Pancreas (tissue), 10 donors: ENCODE measurements around the gene ZDHHC22. TPM values are rescaled to one million over a fixed set of nuclear protein-coding genes. Genes with fewer than 3 reads are reported as not detected.

Experiments
- ATAC-seq, 4 donors: fragments of 200-7000 bp; cut with Tn5 transposase; one replicate each; pipeline versions ENCODE4 v1.8.0 to v1.9.1; 2020; ENCODE audit warnings: mild to moderate bottlenecking in 4 of 4, moderate library complexity in 4 of 4
- DNase-seq, 6 donors: peaks; one replicate each; pipeline ENCODE4 v3.0.0-alpha.2; 2020
- FAIRE-seq: peaks from 2 replicates; lab custom pipeline; 2012; peaks lifted over from hg19 to GRCh38; lab: Jason Lieb, UNC
- H3K27ac ChIP-seq, 4 donors: fragments of 200-600 bp; sonication (generic); 1 replicate in 3 of 4; 2 replicates in 1 of 4; pipeline versions ENCODE4 v1.5.0 to v1.8.0; 2020
- H3K27me3 ChIP-seq, 4 donors: fragments of 200-600 bp; one replicate each; pipeline ENCODE4 v1.8.0; 2021
- H3K36me3 ChIP-seq, 3 donors: fragments of 200-600 bp; sonication (generic) in 1 of 3; one replicate each; pipeline versions ENCODE4 v1.5.0 to v1.8.0; 2020 to 2021
- H3K4me1 ChIP-seq, 3 donors: fragments of 200-600 bp; one replicate each; pipeline ENCODE4 v1.8.0; 2021
- H3K4me3 ChIP-seq, 4 donors: fragments of 200-600 bp; sonication (generic) in 2 of 4; one replicate each; pipeline versions ENCODE4 v1.5.0 to v1.8.0; 2020 to 2021
- H3K9me3 ChIP-seq, 4 donors: fragments of 200-600 bp; one replicate each; pipeline ENCODE4 v1.8.0; 2021
- WGBS, 2 donors: extraction: QIAGEN DNeasy Blood & Tissue Kit; methylation state at CpG; one replicate each; pipeline ENCODE4 v1.1.7; 2013; 5-methylcytosine and 5-hydroxymethylcytosine counted together
- intact Hi-C, 3 donors: fragments of 100-400 bp; cut with DNase I; formaldehyde crosslinking; loops; one replicate each; pipeline versions ENCODE4 v1.11.1 to v1.14.2; 2022
- polyA plus RNA-seq, 2 donors: library from polyadenylated mRNA; stranded (reverse); fragments of 200-250 nt; gene quantifications; one replicate each; pipeline ENCODE4 v1.2.3, GENCODE V29; 2013
- total RNA-seq, 6 donors: library from RNA; stranded (reverse); fragmentation: NEBNext Ultra II Directional in 4 of 6; extraction: Animal tissue kit (Norgen Biotek cat#: 25700) in 4 of 6; gene quantifications; one replicate each; pipeline versions ENCODE4 v1.2.1 to v1.2.4, GENCODE V29; 2021 to 2023
- TF ChIP-seq, protein P1 (sequence below), 4 donors: fragments of 200-600 bp; sonication (generic) in 3 of 4; IDR thresholded peaks; one replicate each; pipeline versions ENCODE4 v1.5.0 to v1.8.0; 2021; ENCODE audit warnings: antibody characterized with exemption in 4 of 4
- donor health status: healthy with polysubstance abuse.
- donor health status: DM: no; HTN: no; CAD: no; lungs with moderate emphysema.
- donor health status: DM: no; HTN: no; CAD: no.
- donor health status: control.
- donor health status: control.
- donor health status: Bipolar disorder and iron deficiency.
- donor health status: DM: yes; HTN: yes; CAD: no.
- donor health status: DM: no; HTN: no; CAD: no.
- donor health status: DM: no; HTN: no; CAD: no.
- donor health status: DM: yes; HTN: yes; CAD: no.

ZDHHC22 gene
- total and polyA plus RNA-seq, 8 donors, result 0.04 to 0.19 (median 0.04) TPM; not detected in 5

DNA sequence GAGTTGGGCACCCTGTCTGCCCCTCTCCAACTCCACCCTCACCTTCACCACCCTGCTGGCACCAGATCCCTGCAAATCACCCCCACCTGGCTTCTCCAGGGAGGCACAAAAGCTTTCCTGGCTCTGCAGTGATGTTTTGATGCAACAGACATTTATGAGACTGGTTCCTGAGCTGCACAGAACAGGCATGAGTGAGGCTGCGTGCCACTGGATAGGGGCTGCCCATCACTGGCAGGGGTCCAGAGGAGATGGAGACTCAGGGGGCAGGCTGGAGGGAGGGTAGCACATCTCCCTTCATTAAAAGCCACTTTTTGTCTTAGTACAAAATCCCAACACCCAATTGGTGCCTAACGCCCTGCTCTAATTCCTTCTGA is 17.3 kb upstream of the ZDHHC22 start:
- no peaks in the 10 kb centered on the region for H3K9me3 ChIP-seq
- no peaks in the 10 kb centered on the region for H3K27me3 ChIP-seq
- no peaks in the 10 kb centered on the region for H3K36me3 ChIP-seq
- H3K4me1 ChIP-seq, result no peaks in the 10 kb centered on the region
- H3K4me3 ChIP-seq, result no peak overlapping the region
- no peak overlapping the region for H3K27ac ChIP-seq
- FAIRE-seq (no peak), DNase-seq (no peak), ATAC-seq (no peak)
- WGBS, 2 donors, result 50 to 61% methylated on average over 2 of the region's 2 CpGs
- TF ChIP-seq, protein P1, sequence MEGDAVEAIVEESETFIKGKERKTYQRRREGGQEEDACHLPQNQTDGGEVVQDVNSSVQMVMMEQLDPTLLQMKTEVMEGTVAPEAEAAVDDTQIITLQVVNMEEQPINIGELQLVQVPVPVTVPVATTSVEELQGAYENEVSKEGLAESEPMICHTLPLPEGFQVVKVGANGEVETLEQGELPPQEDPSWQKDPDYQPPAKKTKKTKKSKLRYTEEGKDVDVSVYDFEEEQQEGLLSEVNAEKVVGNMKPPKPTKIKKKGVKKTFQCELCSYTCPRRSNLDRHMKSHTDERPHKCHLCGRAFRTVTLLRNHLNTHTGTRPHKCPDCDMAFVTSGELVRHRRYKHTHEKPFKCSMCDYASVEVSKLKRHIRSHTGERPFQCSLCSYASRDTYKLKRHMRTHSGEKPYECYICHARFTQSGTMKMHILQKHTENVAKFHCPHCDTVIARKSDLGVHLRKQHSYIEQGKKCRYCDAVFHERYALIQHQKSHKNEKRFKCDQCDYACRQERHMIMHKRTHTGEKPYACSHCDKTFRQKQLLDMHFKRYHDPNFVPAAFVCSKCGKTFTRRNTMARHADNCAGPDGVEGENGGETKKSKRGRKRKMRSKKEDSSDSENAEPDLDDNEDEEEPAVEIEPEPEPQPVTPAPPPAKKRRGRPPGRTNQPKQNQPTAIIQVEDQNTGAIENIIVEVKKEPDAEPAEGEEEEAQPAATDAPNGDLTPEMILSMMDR (IDR thresholded peaks at IDR 0.05), result no peak
- intact Hi-C loops, result loop anchor here in 1 of 3 donors (10.0 kb wide), 1 partner anchor 156 kb away; no protein-coding TSS in a partner anchor

DNA sequence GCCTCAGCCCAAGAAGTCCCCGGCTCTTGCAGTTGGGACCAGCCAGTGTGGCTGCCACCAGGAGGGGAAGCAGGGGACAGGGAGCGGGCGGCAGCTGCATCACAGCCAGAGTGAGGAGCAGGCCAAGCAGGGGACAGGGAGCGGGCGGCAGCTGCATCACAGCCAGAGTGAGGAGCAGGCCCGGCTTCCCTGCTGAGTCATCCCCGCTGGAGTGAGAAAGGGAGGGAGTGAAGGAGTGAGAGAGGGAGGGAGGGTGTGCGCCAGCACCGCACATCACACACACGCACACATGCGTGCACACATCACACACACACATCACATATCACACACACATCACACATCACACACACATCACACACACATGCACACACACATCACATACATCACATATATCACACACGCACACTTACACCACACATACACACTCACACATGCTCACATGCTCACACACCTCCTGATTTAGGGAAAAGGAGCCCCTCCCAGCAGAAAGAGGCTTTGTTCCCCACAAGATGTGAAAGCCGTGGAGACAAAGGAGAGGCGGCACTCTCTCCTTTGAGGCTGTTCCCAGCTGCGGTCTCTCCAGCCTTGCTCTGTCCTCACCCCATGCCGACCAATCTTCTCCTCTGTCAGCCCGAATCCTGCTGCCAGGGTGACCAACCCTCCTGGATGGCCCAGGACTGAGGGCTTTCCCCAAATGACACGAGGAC is 16.7 kb upstream of the ZDHHC22 start:
- no peaks in the 10 kb centered on the region for H3K36me3 ChIP-seq
- DNase-seq (no peak), FAIRE-seq (no peak), ATAC-seq (peak in 3 of 4 donors; percentile 63 to 82 (median 71))
- H3K4me3 ChIP-seq, result no peak overlapping the region
- H3K9me3 ChIP-seq, result no peaks in the 10 kb centered on the region
- TF ChIP-seq, protein P1 (IDR thresholded peaks at IDR 0.05), result no peak
- WGBS, 2 donors, result 13 to 23% methylated on average over 18 of the region's 18 CpGs
- no peaks in the 10 kb centered on the region for H3K4me1 ChIP-seq
- no peak overlapping the region for H3K27ac ChIP-seq
- intact Hi-C loops, result loop anchor here in 1 of 3 donors (10.0 kb wide), 1 partner anchor 156 kb away; no protein-coding TSS in a partner anchor
- H3K27me3 ChIP-seq, result no peaks in the 10 kb centered on the region

DNA sequence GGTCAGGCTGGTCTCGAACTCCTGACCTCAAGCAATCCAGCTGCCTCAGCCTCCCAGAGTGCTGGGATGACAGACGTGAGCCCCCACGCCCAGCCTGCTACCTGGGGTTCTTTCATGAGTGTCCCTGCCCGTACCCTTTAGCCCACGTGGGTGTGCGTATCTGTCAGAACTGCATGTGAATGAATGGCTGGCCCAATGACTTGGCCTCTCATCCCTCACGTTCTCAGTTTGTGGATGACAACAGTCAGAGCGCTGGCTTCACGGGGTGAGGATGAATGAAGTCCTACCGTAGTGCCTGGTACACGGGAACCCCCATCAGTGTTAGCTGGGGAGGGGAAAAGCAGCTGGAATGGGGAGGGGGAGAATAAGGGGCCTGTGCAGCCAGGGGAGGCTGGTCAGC is 16.1 kb upstream of the ZDHHC22 start:
- intact Hi-C loops, result loop anchor here in 1 of 3 donors (10.0 kb wide), 1 partner anchor 157 kb away; no protein-coding TSS in a partner anchor
- Histone ChIP-seq H3K4me1 (no peaks in the 10 kb centered on the region), H3K27me3 (no peaks in the 10 kb centered on the region), H3K27ac (no peak overlapping the region), H3K9me3 (no peaks in the 10 kb centered on the region), H3K4me3 (no peak overlapping the region), H3K36me3 (no peaks in the 10 kb centered on the region)
- DNase-seq, result no peak
- FAIRE-seq, result no peak
- WGBS, 2 donors, result 22 to 40% methylated on average over 11 of the region's 11 CpGs
- ATAC-seq, result no peak
- TF ChIP-seq, protein P1 (IDR thresholded peaks at IDR 0.05), result no peak

DNA sequence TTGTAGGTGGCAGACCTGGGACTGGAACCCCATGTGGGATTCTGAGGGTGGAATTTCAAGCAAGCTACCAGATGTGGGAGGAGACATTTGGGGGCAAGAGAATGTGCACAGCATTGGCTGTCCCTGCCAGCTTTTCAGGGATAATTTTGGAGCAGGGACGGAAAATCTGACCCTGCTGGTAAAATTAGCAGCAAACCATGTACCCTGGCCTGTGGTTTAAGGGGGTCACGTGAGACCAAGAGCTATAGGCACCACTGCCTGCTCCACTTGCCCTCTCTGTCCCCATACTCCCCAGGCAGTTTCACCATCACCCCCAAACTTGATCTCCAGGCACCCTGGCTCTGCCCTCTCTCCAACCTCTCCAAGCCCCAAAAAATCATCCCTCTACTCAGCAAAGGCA is 13.5 kb upstream of the ZDHHC22 start:
- DNase-seq (no peak), FAIRE-seq (no peak), ATAC-seq (no peak)
- Histone ChIP-seq H3K36me3 (no peaks in the 10 kb centered on the region), H3K4me3 (no peak overlapping the region), H3K27ac (no peak overlapping the region), H3K27me3 (no peaks in the 10 kb centered on the region), H3K4me1 (no peaks in the 10 kb centered on the region), H3K9me3 (no peaks in the 10 kb centered on the region)
- intact Hi-C loops, result loop anchor here in 1 of 3 donors (10.0 kb wide), 1 partner anchor 160 kb away; no protein-coding TSS in a partner anchor
- WGBS, 2 donors, result 49 to 59% methylated on average over 2 of the region's 2 CpGs
- TF ChIP-seq, protein P1 (IDR thresholded peaks at IDR 0.05), result no peak

DNA sequence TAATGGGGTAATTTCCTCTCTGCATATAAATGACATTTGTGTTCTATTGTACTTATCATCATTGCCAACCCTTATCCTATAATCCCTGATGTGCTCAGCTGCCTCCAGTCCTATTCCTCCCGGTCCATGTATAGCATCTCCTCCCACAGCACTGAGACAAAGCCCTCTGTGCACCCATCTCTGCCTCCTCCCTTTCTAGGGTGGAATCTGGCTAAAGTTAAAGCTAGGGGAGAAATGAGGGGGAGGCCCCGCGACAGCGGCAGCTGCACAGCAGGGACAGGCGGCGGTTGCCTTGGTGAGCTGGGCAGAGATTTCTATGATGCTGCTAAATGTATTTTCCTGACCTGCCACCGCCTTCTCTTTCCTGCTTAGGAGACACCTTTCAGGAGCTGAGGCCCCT is 12.8 kb upstream of the ZDHHC22 start:
- TF ChIP-seq, protein P1 (IDR thresholded peaks at IDR 0.05), result no peak
- ATAC-seq, result no peak
- Histone ChIP-seq H3K9me3 (no peaks in the 10 kb centered on the region), H3K4me3 (no peak overlapping the region), H3K4me1 (no peaks in the 10 kb centered on the region), H3K27me3 (no peaks in the 10 kb centered on the region), H3K27ac (no peak overlapping the region), H3K36me3 (no peaks in the 10 kb centered on the region)
- FAIRE-seq, result no peak
- intact Hi-C loops, result loop anchor here in 1 of 3 donors (10.0 kb wide), 1 partner anchor 160 kb away; no protein-coding TSS in a partner anchor
- WGBS, 2 donors, result 50 to 57% methylated on average over 7 of the region's 7 CpGs
- DNase-seq, result no peak
